Left lung (tissue), 10 donors: ENCODE measurements around the gene MYMK. TPM values are rescaled to one million over a fixed set of nuclear protein-coding genes. Genes with fewer than 3 reads are reported as not detected.

Experiments
- ATAC-seq: fragments of 200-7000 bp; cut with Tn5 transposase; one replicate; pipeline ENCODE4 v1.9.1; 2020; ENCODE audit warnings: moderate library complexity
- DNase-seq, 4 donors: peaks; one replicate each; pipeline ENCODE4 v3.0.0-alpha.2; 2013 to 2020
- H3K27ac ChIP-seq, 2 donors: fragments of 200-600 bp; sonication (generic) in 1 of 2; one replicate each; pipeline versions ENCODE4 v1.5.0 to v1.8.0; 2020 to 2021
- H3K27me3 ChIP-seq, 2 donors: fragments of 200-600 bp; sonication (generic) in 1 of 2; one replicate each; pipeline versions ENCODE4 v1.5.0 to v1.8.0; 2020 to 2021
- H3K36me3 ChIP-seq, 2 donors: fragments of 200-600 bp; sonication (generic) in 1 of 2; one replicate each; pipeline versions ENCODE4 v1.5.0 to v1.8.0; 2020 to 2021
- H3K4me1 ChIP-seq, 2 donors: fragments of 200-600 bp; one replicate each; pipeline ENCODE4 v1.8.0; 2021
- H3K4me3 ChIP-seq, 2 donors: fragments of 200-600 bp; sonication (generic) in 1 of 2; one replicate each; pipeline versions ENCODE4 v1.5.0 to v1.8.0; 2020 to 2021; ENCODE audit warnings: mild to moderate bottlenecking in 1 of 2
- H3K9me3 ChIP-seq, 2 donors: fragments of 200-600 bp; sonication (generic) in 1 of 2; one replicate each; pipeline versions ENCODE4 v1.5.0 to v1.8.0; 2020 to 2021
- CTCF ChIP-seq, 2 donors: fragments of 200-600 bp; sonication (generic) in 1 of 2; IDR thresholded peaks; one replicate each; pipeline versions ENCODE4 v1.5.0 to v1.8.0; 2021; ENCODE audit warnings: antibody characterized with exemption in 2 of 2
- intact Hi-C, 2 donors: fragments of 100-400 bp; cut with DNase I; formaldehyde crosslinking; loops; one replicate each; pipeline versions ENCODE4 v1.11.2 to v1.14.2; 2022
- polyA plus RNA-seq, 6 donors: library from polyadenylated mRNA; unstranded; fragments of 120-200 nt; gene quantifications; one replicate each; pipeline ENCODE4 v1.2.1, GENCODE V29; 2013; ENCODE audit not compliant: insufficient read length in 6 of 6
- total RNA-seq, 2 donors: library from RNA; stranded (reverse); fragmentation: NEBNext Ultra II Directional; extraction: Animal tissue kit (Norgen Biotek cat#: 25700); gene quantifications; one replicate each; pipeline ENCODE4 v1.2.1, GENCODE V29; 2021
- donor health status: DM: no; HTN: yes; CAD: no.
- donor health status: DM: no; HTN: no; CAD: no.

MYMK gene
- total and polyA plus RNA-seq, 8 donors = not detected

GRCh38 chr9:133489253-133490190 is 35.2 kb downstream of the MYMK start:
- H3K9me3 ChIP-seq = no peaks in the 10 kb centered on the region
- peak in 1 of 4 donors; percentile 62 for DNase-seq
- peaks cover 0 to 5% of the 10 kb centered on the region in 2 donors for H3K27me3 ChIP-seq
- intact Hi-C loops = loop anchor here in 1 of 2 donors (10.0 kb wide), 2 partner anchors 85 to 305 kb away; no protein-coding TSS in a partner anchor
- no peak for ATAC-seq
- H3K27ac ChIP-seq = no peak overlapping the region
- no peaks in the 10 kb centered on the region for H3K36me3 ChIP-seq
- H3K4me1 ChIP-seq = peaks cover 0 to 13% of the 10 kb centered on the region in 2 donors
- TF ChIP-seq CTCF (IDR thresholded peaks at IDR 0.05) = no peak
- no peak overlapping the region for H3K4me3 ChIP-seq

- Histone ChIP-seq H3K9me3 (no peaks in the 10 kb centered on the region), H3K27me3 (peaks cover 0 to 5% of the 10 kb centered on the region in 2 donors), H3K36me3 (no peaks in the 10 kb centered on the region), H3K4me1 (peaks cover 0 to 13% of the 10 kb centered on the region in 2 donors), H3K4me3 (no peak overlapping the region), H3K27ac (no peak overlapping the region)
- TF ChIP-seq CTCF (IDR thresholded peaks at IDR 0.05) = no peak
- ATAC-seq (no peak), DNase-seq (peak in 1 of 4 donors; percentile 54)
- intact Hi-C loops = loop anchor here in 1 of 2 donors (10.0 kb wide), 2 partner anchors 84 to 304 kb away; no protein-coding TSS in a partner anchor
These were observed 36.0 kb downstream of the MYMK start for GRCh38 chr9:133488686-133489252.

- no peak for TF ChIP-seq CTCF (IDR thresholded peaks at IDR 0.05)
- intact Hi-C loops = loop anchor here in 1 of 2 donors (10.0 kb wide), 2 partner anchors 83 to 303 kb away; no protein-coding TSS in a partner anchor
- H3K27ac ChIP-seq = peak overlapping the region in 1 of 2 donors; percentile 55
These were observed 37.4 kb downstream of the MYMK start for GRCh38 chr9:133487331-133487725.

GRCh38 chr9:133485531-133486260 is 39.1 kb downstream of the MYMK start:
- Histone ChIP-seq H3K4me3 (no peak overlapping the region), H3K27ac (no peak overlapping the region), H3K9me3 (no peaks in the 10 kb centered on the region), H3K4me1 (peaks cover 0 to 7% of the 10 kb centered on the region in 2 donors), H3K36me3 (no peaks in the 10 kb centered on the region), H3K27me3 (peaks cover 0 to 5% of the 10 kb centered on the region in 2 donors)
- intact Hi-C loops = loop anchor here in 1 of 2 donors (10.0 kb wide), 2 partner anchors 81 to 301 kb away; no protein-coding TSS in a partner anchor
- DNase-seq = peak in 1 of 4 donors; percentile 69
- TF ChIP-seq CTCF (IDR thresholded peaks at IDR 0.05) = no peak
- ATAC-seq = peak; percentile 11

More at GRCh38 chr9:133487331-133487725, 37.4 kb downstream of the MYMK start:
- Histone ChIP-seq H3K4me3 (no peak overlapping the region), H3K9me3 (no peaks in the 10 kb centered on the region), H3K27me3 (peaks cover 0 to 5% of the 10 kb centered on the region in 2 donors), H3K4me1 (peaks cover 0 to 13% of the 10 kb centered on the region in 2 donors), H3K36me3 (no peaks in the 10 kb centered on the region)
- ATAC-seq = no peak
- DNase-seq = no peak
